H1 (cell line): ENCODE data around the gene ILF3. TPM values are rescaled to one million over a fixed set of nuclear protein-coding genes. Genes with fewer than 3 reads are reported as not detected.
A peak's percentile ranks its signal among the peaks of the same experiment; 100 is the strongest.

ENCODE experiments used
- microRNA counts: library from miRNA; unstranded; fragments of <30 nt; microRNA quantifications from one replicate; lab custom pipeline; 2015
- microRNA-seq, 2 experiments: library from miRNA; unstranded; fragments of <30 nt; microRNA quantifications; one replicate each; pipeline versions ENCODE4 to v1.2.0, GENCODE V29; 2016 to 2020; ENCODE audit warnings: borderline microRNAs expressed in 2 of 2, borderline number of aligned reads in 2 of 2, borderline replicate concordance in 1 of 2
- polyA plus RNA-seq, 7 experiments: library from polyadenylated mRNA; depleted of rRNA in 3 of 7; stranded (reverse) in 5 of 7; unstranded in 2 of 7; fragments of >200 nt in 5 of 7; fragments of 200-250 nt in 2 of 7; gene quantifications; 1 replicate in 5 of 7; 2 replicates in 1 of 7; 4 replicates in 1 of 7; pipeline versions ENCODE4 v1.2.1 to v1.2.3, GENCODE V29; 2011 to 2013; ENCODE audit warnings: missing spikeins in 2 of 7, mixed read lengths in 2 of 7
- small RNA-seq: library from polyadenylated mRNA; stranded (forward); fragments of <200 nt; extraction: miRNeasy Mini kit (QIAGEN cat#:217004); gene quantifications from one replicate; pipeline ENCODE3, GENCODE V24; 2013; ENCODE audit not compliant: insufficient read depth
- total RNA-seq: library from RNA; stranded (reverse); fragmentation: NEBNext Ultra II Directional; extraction: Animal tissue kit (Norgen Biotek cat#: 25700); gene quantifications from 2 replicates; pipeline ENCODE4 v1.2.1, GENCODE V29; 2021

The ILF3 gene
- total and polyA plus RNA-seq, 2 of the 8 experiments (the other 6 are each of a cell fraction or from before 2014, with no cell fraction given) = 291 to 695 TPM

MicroRNAs encoded within 50 kb of the gene (microRNA counts, 767-probe panel; counts per million panel counts)
- microRNA hsa-miR-638 (lab: Ali Mortazavi, UCI) = 879 counts per million, percentile 95 among the panel's probes with 10 or more counts

Small RNA genes within 50 kb of the gene (microRNA-seq; reads per million reads assigned to microRNA genes)
- 0 reads per million in 2 experiments for gene MIR638

Small RNA genes within 50 kb of the gene (small RNA-seq; reads per million reads assigned to genes)
- gene MIR638 = not detected

Other genes starting within 250 kb of the ILF3 start
- 4.4 and 5.0 TPM in 2 replicates for gene PDE4A, start 233.8 kb upstream of the ILF3 start, total RNA-seq
- 2.0 and 3.4 TPM in 2 replicates for gene PDE4A, start 233.8 kb upstream of the ILF3 start, polyA plus RNA-seq (2011; rRNA removed)
- 80.6 and 82.0 TPM in 2 replicates for gene KEAP1, start 151.0 kb upstream of the ILF3 start, total RNA-seq
- 106 and 117 TPM in 2 replicates for gene KEAP1, start 151.0 kb upstream of the ILF3 start, polyA plus RNA-seq (2011; rRNA removed)
- 8.6 and 8.7 TPM in 2 replicates for gene S1PR5, start 136.9 kb upstream of the ILF3 start, total RNA-seq
- 2.4 and 3.6 TPM in 2 replicates for gene S1PR5, start 136.9 kb upstream of the ILF3 start, polyA plus RNA-seq (2011; rRNA removed)
- gene ATG4D, start 110.4 kb upstream of the ILF3 start, total RNA-seq = 43.7 and 51.4 TPM in 2 replicates
- 39.6 and 68.7 TPM in 2 replicates for gene ATG4D, start 110.4 kb upstream of the ILF3 start, polyA plus RNA-seq (2011; rRNA removed)
- 45.2 and 50.1 TPM in 2 replicates for gene KRI1, start 88.3 kb upstream of the ILF3 start, total RNA-seq
- gene KRI1, start 88.3 kb upstream of the ILF3 start, polyA plus RNA-seq (2011; rRNA removed) = 14.2 and 19.4 TPM in 2 replicates
- gene CDKN2D, start 85.4 kb upstream of the ILF3 start, total RNA-seq = 2.6 and 3.0 TPM in 2 replicates
- gene CDKN2D, start 85.4 kb upstream of the ILF3 start, polyA plus RNA-seq (2011; rRNA removed) = 4.0 and 4.2 TPM in 2 replicates
- 140 and 141 TPM in 2 replicates for gene AP1M2, start 67.0 kb upstream of the ILF3 start, total RNA-seq
- 161 and 205 TPM in 2 replicates for gene AP1M2, start 67.0 kb upstream of the ILF3 start, polyA plus RNA-seq (2011; rRNA removed)
- 118 and 120 TPM in 2 replicates for gene SLC44A2, start 28.8 kb upstream of the ILF3 start, total RNA-seq
- 105 and 113 TPM in 2 replicates for gene SLC44A2, start 28.8 kb upstream of the ILF3 start, polyA plus RNA-seq (2011; rRNA removed)
- 61.1 and 61.6 TPM in 2 replicates for gene QTRT1, start 47.1 kb downstream of the ILF3 start, total RNA-seq
- gene QTRT1, start 47.1 kb downstream of the ILF3 start, polyA plus RNA-seq (2011; rRNA removed) = 94.2 and 126 TPM in 2 replicates
- gene DNM2, start 63.7 kb downstream of the ILF3 start, total RNA-seq = 120 TPM in 2 replicates
- 61.9 and 83.4 TPM in 2 replicates for gene DNM2, start 63.7 kb downstream of the ILF3 start, polyA plus RNA-seq (2011; rRNA removed)
- gene TMED1, start 181.9 kb downstream of the ILF3 start, total RNA-seq = 26.2 and 26.9 TPM in 2 replicates
- gene TMED1, start 181.9 kb downstream of the ILF3 start, polyA plus RNA-seq (2011; rRNA removed) = 31.9 and 41.7 TPM in 2 replicates
- gene C19orf38, start 194.1 kb downstream of the ILF3 start, total RNA-seq = 0.27 TPM in 1 of 2 replicates, not detected in the other
- gene C19orf38, start 194.1 kb downstream of the ILF3 start, polyA plus RNA-seq (2011; rRNA removed) = 0.53 and 0.77 TPM in 2 replicates
- gene CARM1, start 217.2 kb downstream of the ILF3 start, total RNA-seq = 134 and 136 TPM in 2 replicates
- 164 and 270 TPM in 2 replicates for gene CARM1, start 217.2 kb downstream of the ILF3 start, polyA plus RNA-seq (2011; rRNA removed)